Testis (tissue), 3 donors: ENCODE results near the gene ZFYVE1. TPM values are rescaled to one million over a fixed set of nuclear protein-coding genes. Genes with fewer than 3 reads are reported as not detected.

Source experiments
- DNase-seq: peaks from one replicate; pipeline ENCODE4 v3.0.0-alpha.2; 2019
- H3K27ac ChIP-seq, 2 donors: fragments of 200-600 bp; sonication (generic); one replicate each; pipeline ENCODE4 v1.5.1; 2019
- H3K27me3 ChIP-seq: fragments of 200-600 bp; sonication (generic); one replicate; pipeline ENCODE4 v1.5.1; 2019
- H3K36me3 ChIP-seq: fragments of 200-600 bp; sonication (generic); one replicate; pipeline ENCODE4 v1.5.1; 2017; ENCODE audit warnings: low read depth; ENCODE audit errors: missing control alignments
- H3K4me1 ChIP-seq: fragments of 200-600 bp; sonication (generic); one replicate; pipeline ENCODE4 v1.5.1; 2019
- H3K4me3 ChIP-seq, 2 donors: fragments of 200-600 bp; sonication (generic); one replicate each; pipeline ENCODE4 v1.5.1; 2017 to 2019
- H3K9me3 ChIP-seq: fragments of 200-600 bp; sonication (generic); one replicate; pipeline ENCODE4 v1.5.1; 2017
- CTCF ChIP-seq, 3 experiments: fragments of 450-650 bp in 2 of 3; fragments of 200-600 bp in 1 of 3; sonication (generic) in 1 of 3; IDR thresholded peaks; one replicate each; pipeline ENCODE4 v1.5.1; 2016 to 2019; ENCODE audit warnings: antibody characterized with exemption in 3 of 3, mild to moderate bottlenecking in 2 of 3, moderate library complexity in 1 of 3
- POLR2A ChIP-seq: fragments of 450-650 bp; IDR thresholded peaks from one replicate; pipeline ENCODE4 v1.6.1; 2017; ENCODE audit warnings: antibody characterized with exemption, mild to moderate bottlenecking, moderate library complexity
- WGBS, 2 donors: methylation state at CpG; one replicate each; pipeline ENCODE4 v1.1.5; 2018; 5-methylcytosine and 5-hydroxymethylcytosine counted together
- intact Hi-C: fragments of 100-400 bp; cut with DNase I; formaldehyde crosslinking; loops from one replicate; pipeline ENCODE4 v1.15.1; 2023; ENCODE audit warnings: low total_unique reads
- polyA plus RNA-seq: library from polyadenylated mRNA; stranded (reverse); fragments of 350-450 nt; fragmentation: Illumina TruSeq; extraction: RNeasy Lipid Tissue Mini Kit (QIAGEN cat#74804); gene quantifications from one replicate; pipeline ENCODE4 v1.2.3, GENCODE V29; 2014; ENCODE audit warnings: low read depth, low replicate concordance; ENCODE audit not compliant: insufficient read depth
- total RNA-seq, 2 donors: library from RNA; depleted of rRNA; stranded (reverse); fragments of >200 nt; gene quantifications; one replicate each; pipeline ENCODE4 v1.2.3, GENCODE V29; 2016

Gene ZFYVE1
- total and polyA plus RNA-seq, 3 donors from 2014 or later: 29.0 to 39.6 (median 30.6) TPM

GRCh38 chr14:72946491-72946890, 80.4 kb downstream of the ZFYVE1 start:
- intact Hi-C loops: no loop called here
- WGBS, 2 donors: 95 to 98% methylated on average over 7 to 8 of the region's 8 CpGs
- Histone ChIP-seq H3K9me3 (no peaks in the 10 kb centered on the region), H3K27me3 (no peaks in the 10 kb centered on the region), H3K36me3 (no peaks in the 10 kb centered on the region), H3K4me3 (no peak overlapping the region), H3K27ac (no peak overlapping the region), H3K4me1 (no peaks in the 10 kb centered on the region)
- no peak for TF ChIP-seq CTCF (IDR thresholded peaks at IDR 0.05)
- TF ChIP-seq POLR2A: no peak
- no peak for DNase-seq

GRCh38 chr14:72945356-72946027, 81.4 kb downstream of the ZFYVE1 start:
- TF ChIP-seq POLR2A: no peak
- no peak for TF ChIP-seq CTCF (IDR thresholded peaks at IDR 0.05)
- 92 to 96% methylated on average over 13 of the region's 13 CpGs for WGBS, 2 donors

GRCh38 chr14:72943876-72944430, 83.0 kb downstream of the ZFYVE1 start:
- WGBS, 2 donors: 85 to 94% methylated on average over 12 to 13 of the region's 13 CpGs
- intact Hi-C loops: no loop called here
- Histone ChIP-seq H3K27me3 (no peaks in the 10 kb centered on the region), H3K27ac (no peak overlapping the region), H3K4me3 (no peak overlapping the region), H3K4me1 (peaks cover 3% of the 10 kb centered on the region), H3K9me3 (no peaks in the 10 kb centered on the region), H3K36me3 (no peaks in the 10 kb centered on the region)
- TF ChIP-seq POLR2A (no peak), CTCF (IDR thresholded peaks at IDR 0.05) (no peak)
- DNase-seq: no peak

More at GRCh38 chr14:72945356-72946027, 81.4 kb downstream of the ZFYVE1 start:
- no peak for DNase-seq
- no peaks in the 10 kb centered on the region for H3K27me3 ChIP-seq
- H3K9me3 ChIP-seq: no peaks in the 10 kb centered on the region
- no peak overlapping the region for H3K4me3 ChIP-seq
- intact Hi-C loops: no loop called here
- H3K4me1 ChIP-seq: no peaks in the 10 kb centered on the region
- no peaks in the 10 kb centered on the region for H3K36me3 ChIP-seq
- no peak overlapping the region for H3K27ac ChIP-seq

- intact Hi-C loops: no loop called here
Observed at GRCh38 chr14:72942934-72943333, 84.0 kb downstream of the ZFYVE1 start.

More at GRCh38 chr14:72942934-72943333, 84.0 kb downstream of the ZFYVE1 start:
- Histone ChIP-seq H3K4me3 (peak overlapping the region; percentile 10 to 15), H3K4me1 (peaks cover 3% of the 10 kb centered on the region), H3K36me3 (no peaks in the 10 kb centered on the region), H3K27ac (no peak overlapping the region), H3K27me3 (no peaks in the 10 kb centered on the region), H3K9me3 (no peaks in the 10 kb centered on the region)
- TF ChIP-seq CTCF (IDR thresholded peaks at IDR 0.05) (no peak), POLR2A (no peak)
- 65 to 80% methylated on average over 14 of the region's 14 CpGs for WGBS, 2 donors
- DNase-seq: no peak
